ENCODE results near the gene MEF2C.

GRCh38 chr5:88840495-88840894 is 42.5 kb downstream of the MEF2C start:
- TF ChIP-seq MLX (CRISPR knock-in tag; IDR thresholded peaks at IDR 0.05) (no peak), MAX (CRISPR knock-in tag; IDR thresholded peaks at IDR 0.05) (no peak), NR3C1 (CRISPR knock-in tag; conservative IDR thresholded peaks at IDR 0.05; ENCODE audit: low read depth) (no peak), CTCF (IDR thresholded peaks at IDR 0.05) (no peak), CREB1 (CRISPR knock-in tag; IDR thresholded peaks at IDR 0.05) (no peak), KAT7 (CRISPR knock-in tag; IDR thresholded peaks at IDR 0.05; ENCODE audit: borderline replicate concordance) (no peak), ZNF138 (CRISPR knock-in tag; conservative IDR thresholded peaks at IDR 0.05) (no peak), AFF4 (CRISPR knock-in tag; IDR thresholded peaks at IDR 0.05; ENCODE audit: borderline replicate concordance) (no peak), ESRRA (CRISPR knock-in tag; IDR thresholded peaks at IDR 0.05; ENCODE audit: borderline replicate concordance) (no peak), HMGA2 (CRISPR knock-in tag; IDR thresholded peaks at IDR 0.05) (no peak), USF1 (CRISPR knock-in tag; IDR thresholded peaks at IDR 0.05) (no peak)
